H1 (cell line): Measurements from ENCODE around the gene ALG9. TPM values are rescaled to one million over a fixed set of nuclear protein-coding genes. Genes with fewer than 3 reads are reported as not detected.

Source experiments
- CTCF ChIA-PET: fragments of 300-600 bp; sonication (Branson Sonifier 250); formaldehyde crosslinking; loops from one replicate; lab custom pipeline; 2021; ENCODE audit not compliant: partially characterized antibody; lab: Charles Lee
- POLR2A ChIA-PET: fragments of 300-600 bp; sonication (Branson Sonifier 250); formaldehyde crosslinking; loops from one replicate; lab custom pipeline; 2021; ENCODE audit warnings: inconsistent platforms; ENCODE audit not compliant: partially characterized antibody; lab: Charles Lee
- DNase-seq, 2 experiments: peaks; one replicate each; pipeline versions ENCODE4 v3.0.0 to v3.0.0-alpha.2; 2010 to 2022; ENCODE audit warnings: low spot score in 2 of 2, low read depth in 1 of 2, mixed read lengths in 1 of 2
- FAIRE-seq: peaks from 2 replicates; lab custom pipeline; 2011; peaks lifted over from hg19 to GRCh38; lab: Jason Lieb, UNC
- H2AFZ ChIP-seq: 2 replicates; pipeline ENCODE4 v1.8.1; 2012; ENCODE audit warnings: low read length, inconsistent platforms
- H2AK5ac ChIP-seq: 2 replicates; pipeline ENCODE4 v1.6.1; 2013; ENCODE audit warnings: low read depth, low read length
- H2BK120ac ChIP-seq: replicated peaks from 2 replicates; pipeline ENCODE3; 2013; ENCODE audit warnings: low read depth, low read length, inconsistent platforms
- H2BK12ac ChIP-seq: 2 replicates; pipeline ENCODE4 v1.6.1; 2013; ENCODE audit warnings: low read depth, low read length
- H2BK15ac ChIP-seq: 2 replicates; pipeline ENCODE4 v1.6.1; 2013; ENCODE audit warnings: low read length
- H2BK20ac ChIP-seq: 2 replicates; pipeline ENCODE4 v1.6.1; 2013; ENCODE audit warnings: low read length
- H2BK5ac ChIP-seq: 2 replicates; pipeline ENCODE4 v1.6.1; 2013; ENCODE audit warnings: low read depth, low read length
- H3K14ac ChIP-seq: 2 replicates; pipeline ENCODE4 v1.6.1; 2013; ENCODE audit warnings: inconsistent platforms; ENCODE audit not compliant: insufficient read length
- H3K18ac ChIP-seq: 2 replicates; pipeline ENCODE4 v1.6.1; 2013; ENCODE audit warnings: low read length; ENCODE audit errors: extremely low read depth
- H3K23ac ChIP-seq: 2 replicates; pipeline ENCODE4 v1.6.1; 2013; ENCODE audit warnings: inconsistent platforms; ENCODE audit not compliant: insufficient read length
- H3K23me2 ChIP-seq: 2 replicates; pipeline ENCODE4 v1.6.1; 2013; ENCODE audit warnings: low read depth, low read length
- H3K27ac ChIP-seq: 2 replicates; pipeline ENCODE4 v1.6.1; 2011; ENCODE audit warnings: low read depth, low read length, inconsistent platforms
- H3K27me3 ChIP-seq, 4 experiments: replicated peaks in 1 of 4; 1 replicate in 1 of 4; 2 replicates in 3 of 4; pipeline versions ENCODE4 v1.6.1 to v1.8.1; 2011 to 2013; ENCODE audit warnings: low read length in 3 of 4, mild to moderate bottlenecking in 3 of 4, inconsistent platforms in 2 of 4, mixed read lengths in 2 of 4, moderate library complexity in 1 of 4; ENCODE audit not compliant: control insufficient read depth in 3 of 4, insufficient read depth in 3 of 4; ENCODE audit errors: extremely low read depth in 1 of 4
- H3K36me3 ChIP-seq, 4 experiments: 2 replicates each; pipeline versions ENCODE4 v1.6.1 to v1.8.1; 2011 to 2013; ENCODE audit warnings: mild to moderate bottlenecking in 4 of 4, low read length in 3 of 4, moderate library complexity in 2 of 4, control low read depth in 1 of 4, inconsistent platforms in 1 of 4; ENCODE audit not compliant: insufficient read depth in 4 of 4, control insufficient read depth in 2 of 4
- H3K4ac ChIP-seq: replicated peaks from 2 replicates; pipeline ENCODE3; 2013; ENCODE audit warnings: low read length, low read depth, mixed read lengths, inconsistent platforms; ENCODE audit not compliant: insufficient read length
- H3K4me1 ChIP-seq, 4 experiments: replicated peaks in 1 of 4; 1 replicate in 1 of 4; 2 replicates in 3 of 4; pipeline versions ENCODE4 v1.6.1 to v1.8.1; 2011 to 2013; ENCODE audit warnings: low read length in 3 of 4, inconsistent platforms in 2 of 4, mixed read lengths in 1 of 4; ENCODE audit not compliant: insufficient read depth in 4 of 4, control insufficient read depth in 3 of 4
- H3K4me2 ChIP-seq, 2 experiments: 2 replicates each; pipeline versions ENCODE4 v1.6.1 to v1.8.1; 2011 to 2013; ENCODE audit warnings: low read depth in 2 of 2, low read length in 2 of 2, control low read depth in 1 of 2, inconsistent platforms in 1 of 2, mild to moderate bottlenecking in 1 of 2; ENCODE audit not compliant: insufficient read depth in 1 of 2
- H3K4me3 ChIP-seq, 4 experiments: fragments of 200-600, 300-600 bp in 1 of 4; sonication (generic), shearing (Covaris generic), sonication (Bioruptor Twin) in 1 of 4; 2 replicates each; pipeline versions ENCODE4 v1.5.1 to v1.8.1; 2011 to 2016; ENCODE audit warnings: low read length in 4 of 4, low read depth in 3 of 4, control low read depth in 2 of 4, inconsistent platforms in 2 of 4, mild to moderate bottlenecking in 2 of 4, mixed read lengths in 1 of 4, moderate library complexity in 1 of 4; ENCODE audit not compliant: insufficient read depth in 2 of 4; ENCODE audit errors: extremely low read depth in 1 of 4
- H3K56ac ChIP-seq: replicated peaks from 2 replicates; pipeline ENCODE3; 2013; ENCODE audit warnings: low read depth, mild to moderate bottlenecking, mixed read lengths, low read length, inconsistent platforms; ENCODE audit not compliant: insufficient read length
- H3K79me1 ChIP-seq: 2 replicates; pipeline ENCODE4 v1.6.1; 2013; ENCODE audit warnings: low read depth, low read length, control low read depth
- H3K79me2 ChIP-seq, 2 experiments: 2 replicates each; pipeline versions ENCODE4 v1.6.1 to v1.8.1; 2012 to 2013; ENCODE audit warnings: low read length in 2 of 2, mild to moderate bottlenecking in 2 of 2, inconsistent platforms in 1 of 2; ENCODE audit not compliant: insufficient read depth in 2 of 2, control insufficient read depth in 1 of 2
- H3K9ac ChIP-seq, 4 experiments: replicated peaks in 1 of 4; 1 replicate in 1 of 4; 2 replicates in 3 of 4; pipeline versions ENCODE4 v1.6.1 to v1.8.1; 2011 to 2013; ENCODE audit warnings: low read depth in 3 of 4, low read length in 3 of 4, control low read depth in 2 of 4, mild to moderate bottlenecking in 2 of 4, moderate library complexity in 2 of 4, inconsistent platforms in 1 of 4; ENCODE audit errors: extremely low read depth in 1 of 4
- H3K9me3 ChIP-seq, 2 experiments: 2 replicates each; pipeline versions ENCODE4 v1.6.1 to v1.8.1; 2012 to 2013; ENCODE audit warnings: mild to moderate bottlenecking in 2 of 2, moderate library complexity in 2 of 2, control low read depth in 1 of 2, inconsistent platforms in 1 of 2, low read depth in 1 of 2, low read length in 1 of 2, mixed read lengths in 1 of 2; ENCODE audit not compliant: insufficient read depth in 2 of 2
- H4K20me1 ChIP-seq, 2 experiments: replicated peaks in 1 of 2; 2 replicates each; pipeline versions ENCODE3 to v1.8.1; 2011 to 2013; ENCODE audit warnings: inconsistent platforms in 2 of 2, low read length in 2 of 2, mild to moderate bottlenecking in 1 of 2; ENCODE audit not compliant: insufficient read depth in 2 of 2, control insufficient read depth in 1 of 2
- H4K5ac ChIP-seq: 2 replicates; pipeline ENCODE4 v1.6.1; 2013; ENCODE audit warnings: low read length, low read depth, mixed read lengths, inconsistent platforms; ENCODE audit not compliant: insufficient read length
- H4K8ac ChIP-seq: 2 replicates; pipeline ENCODE4 v1.8.0; 2013; ENCODE audit warnings: mild to moderate bottlenecking, moderate library complexity, low read length, inconsistent platforms; ENCODE audit not compliant: insufficient read depth; ENCODE audit errors: extremely low read depth
- H4K91ac ChIP-seq: replicated peaks from 2 replicates; pipeline ENCODE3; 2013; ENCODE audit warnings: low read length, mixed read lengths, inconsistent platforms; ENCODE audit not compliant: insufficient read length
- CBX8 ChIP-seq: fragments of 300-800, 300-1000 bp; sonication (generic); IDR thresholded peaks from 2 replicates; pipeline ENCODE4 v1.7.1; 2016; ENCODE audit warnings: low read depth, low read length, borderline replicate concordance
- CEBPB ChIP-seq: IDR thresholded peaks from 2 replicates; pipeline ENCODE4 v1.6.1; 2012; ENCODE audit warnings: low read depth, low read length
- JUND ChIP-seq: IDR thresholded peaks from 2 replicates; pipeline ENCODE4 v1.6.1; 2011; ENCODE audit warnings: mild to moderate bottlenecking, improper control_type of control experiment, low read length
- SIX5 ChIP-seq: IDR thresholded peaks from 2 replicates; pipeline ENCODE4 v1.6.1; 2011; ENCODE audit warnings: mild to moderate bottlenecking, low read depth, low read length
- SUZ12 ChIP-seq: fragments of 200-600 bp; sonication (generic); IDR thresholded peaks from 2 replicates; pipeline ENCODE4 v1.6.1; 2012; ENCODE audit warnings: mild to moderate bottlenecking, inconsistent platforms, low read length, moderate library complexity, mixed read lengths
- TAF7 ChIP-seq: optimal IDR thresholded peaks from 2 replicates; pipeline ENCODE3; 2011; ENCODE audit warnings: low read depth, mild to moderate bottlenecking, inconsistent platforms, low read length, moderate library complexity, borderline replicate concordance
- WGBS, 2 experiments: shearing (Covaris generic) in 1 of 2; methylation state at CpG; one replicate each; pipeline versions ENCODE4 v1.1.6 to v1.1.7; 2013 to 2015; ENCODE audit warnings: low lambda C conversion rate in 2 of 2, mixed read lengths in 2 of 2, inconsistent platforms in 1 of 2, low coverage in 1 of 2, missing lambda C conversion rate in 1 of 2; ENCODE audit not compliant: insufficient replicate concordance in 2 of 2, insufficient coverage in 1 of 2, insufficient read length in 1 of 2; ENCODE audit errors: extremely low coverage in 1 of 2, missing lambda C conversion rate in 1 of 2; 5-methylcytosine and 5-hydroxymethylcytosine counted together
- polyA plus RNA-seq, 7 experiments: library from polyadenylated mRNA; depleted of rRNA in 3 of 7; stranded (reverse) in 5 of 7; unstranded in 2 of 7; fragments of >200 nt in 5 of 7; fragments of 200-250 nt in 2 of 7; gene quantifications; 1 replicate in 5 of 7; 2 replicates in 1 of 7; 4 replicates in 1 of 7; pipeline versions ENCODE4 v1.2.1 to v1.2.3, GENCODE V29; 2011 to 2013; ENCODE audit warnings: missing spikeins in 2 of 7, mixed read lengths in 2 of 7
- total RNA-seq: library from RNA; stranded (reverse); fragmentation: NEBNext Ultra II Directional; extraction: Animal tissue kit (Norgen Biotek cat#: 25700); gene quantifications from 2 replicates; pipeline ENCODE4 v1.2.1, GENCODE V29; 2021
- TF ChIP-seq, protein P1 (sequence below): IDR thresholded peaks from 2 replicates; pipeline ENCODE4 v1.6.1; 2011; ENCODE audit warnings: low read depth, mild to moderate bottlenecking, low read length; ENCODE audit not compliant: insufficient read depth

ALG9 gene
- total and polyA plus RNA-seq, 2 of the 8 experiments (the other 6 are each of a cell fraction or from before 2014, with no cell fraction given), result 23.5 to 24.5 TPM

GRCh38 chr11:111739299-111739698, 132.1 kb downstream of the ALG9 start:
- WGBS, 2 experiments, result 38% methylated on average over 2 of the region's 2 CpGs; no CpG with 5 or more reads in 1 of the 2 experiments
- no peak for DNase-seq
- Histone ChIP-seq H2BK120ac (no peak overlapping the region), H3K27me3 (no peaks in the 10 kb centered on the region), H2BK20ac (no peak overlapping the region), H3K4ac (no peak overlapping the region), H4K5ac (no peak overlapping the region), H2AFZ (no peak overlapping the region), H3K18ac (no peak overlapping the region), H3K79me2 (no peaks in the 10 kb centered on the region), H3K14ac (no peak overlapping the region), H4K91ac (no peak overlapping the region), H3K9me3 (no peaks in the 10 kb centered on the region), H3K4me2 (no peak overlapping the region), H4K8ac (no peak overlapping the region), H3K4me1 (peaks cover 0 to 10% (median 5%) of the 10 kb centered on the region in 4 experiments; a peak in 5 of 7 replicates), H3K23me2 (no peaks in the 10 kb centered on the region), H2AK5ac (no peak overlapping the region), H2BK5ac (no peak overlapping the region), H3K9ac (no peak overlapping the region), H2BK12ac (no peak overlapping the region), H3K27ac (no peak overlapping the region), H4K20me1 (peaks cover 0 to 2% of the 10 kb centered on the region in 2 experiments), H3K79me1 (0 out of 2 replicates have a peak, but pooled peaks cover 5% of the 10 kb centered on the region), H3K4me3 (no peak overlapping the region), H3K36me3 (peaks cover 0 to 26% (median 14%) of the 10 kb centered on the region in 4 experiments; a peak in 5 of 8 replicates), H3K56ac (no peak overlapping the region), H2BK15ac (no peak overlapping the region), H3K23ac (no peak overlapping the region)
- CTCF ChIA-PET, result interaction anchor here (0.9 to 1.7 kb wide), 2 partner anchors 8 to 149 kb away, joined by 4 to 5 read pairs; no protein-coding TSS in a partner anchor
- POLR2A ChIA-PET, result interaction anchor here (0.6 to 3.6 kb wide), 7 partner anchors 12 to 59 kb away, joined by 3 to 19 read pairs (median 4); partner anchors contain the start of gene PPP2R1B
- no peak for FAIRE-seq
- TF ChIP-seq SIX5 (no peak), TAF7 (no peak), SUZ12 (no peak), CEBPB (peak; percentile 55), CBX8 (no peak), JUND (no peak)
- TF ChIP-seq, protein P1, sequence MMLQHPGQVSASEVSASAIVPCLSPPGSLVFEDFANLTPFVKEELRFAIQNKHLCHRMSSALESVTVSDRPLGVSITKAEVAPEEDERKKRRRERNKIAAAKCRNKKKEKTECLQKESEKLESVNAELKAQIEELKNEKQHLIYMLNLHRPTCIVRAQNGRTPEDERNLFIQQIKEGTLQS, result no peak
